Fibroblast of skin of back (primary cell): ENCODE data around the gene CLK4.

Source experiments
- DNase-seq: peaks from one replicate; pipeline ENCODE4 v3.0.0-alpha.2; 2013

CLK4 gene

GRCh38 chr5:178587763-178588611, 38.9 kb downstream of the CLK4 start:
- no peak for DNase-seq

- no peak for DNase-seq
These were observed 40.5 kb downstream of the CLK4 start for GRCh38 chr5:178586396-178586795.

GRCh38 chr5:178585421-178585820, 41.4 kb downstream of the CLK4 start:
- peak; percentile 36 for DNase-seq

- no peak for DNase-seq
These were observed 43.6 kb downstream of the CLK4 start for GRCh38 chr5:178583279-178583678.

- no peak for DNase-seq
These were observed 44.6 kb downstream of the CLK4 start for GRCh38 chr5:178582291-178582690.

GRCh38 chr5:178581621-178582020, 45.2 kb downstream of the CLK4 start:
- no peak for DNase-seq

- DNase-seq, result no peak
These were observed 46.4 kb downstream of the CLK4 start for GRCh38 chr5:178580271-178580955.

GRCh38 chr5:178577944-178578343, 48.9 kb downstream of the CLK4 start:
- DNase-seq, result no peak

GRCh38 chr5:178577376-178577839, 49.4 kb downstream of the CLK4 start:
- no peak for DNase-seq

- DNase-seq, result no peak
These were observed 50.1 kb downstream of the CLK4 start for GRCh38 chr5:178576591-178577351.

GRCh38 chr5:178573216-178573615, 53.6 kb downstream of the CLK4 start:
- DNase-seq, result no peak

- DNase-seq, result no peak
These were observed 54.2 kb downstream of the CLK4 start for GRCh38 chr5:178572617-178573016.

GRCh38 chr5:178569485-178569884, 57.4 kb downstream of the CLK4 start:
- DNase-seq, result peak; percentile 24

GRCh38 chr5:178564811-178565550, 61.9 kb downstream of the CLK4 start:
- DNase-seq, result peak; percentile 36

GRCh38 chr5:178564397-178564796, 62.5 kb downstream of the CLK4 start:
- DNase-seq, result no peak

GRCh38 chr5:178563621-178564020, 63.2 kb downstream of the CLK4 start:
- no peak for DNase-seq

GRCh38 chr5:178561746-178562264, 65.0 kb downstream of the CLK4 start:
- no peak for DNase-seq

GRCh38 chr5:178560911-178561310, 65.9 kb downstream of the CLK4 start:
- DNase-seq, result no peak

- no peak for DNase-seq
These were observed 69.4 kb downstream of the CLK4 start for GRCh38 chr5:178557416-178557815.

- no peak for DNase-seq
These were observed 71.1 kb downstream of the CLK4 start for GRCh38 chr5:178555771-178556211.

- DNase-seq, result no peak
These were observed 71.8 kb downstream of the CLK4 start for GRCh38 chr5:178555005-178555404.

- DNase-seq, result no peak
These were observed 72.5 kb downstream of the CLK4 start for GRCh38 chr5:178554311-178554710.
